Duodenal mucosa (tissue), 2 donors: Measurements from ENCODE around the gene ITFG2.
A peak's percentile ranks its signal among the peaks of the same experiment; 100 is the strongest.

ENCODE experiments used
- H3K27ac ChIP-seq: one replicate; pipeline ENCODE4 v1.7.0; 2013; ENCODE audit warnings: low read depth, low read length
- H3K27me3 ChIP-seq, 2 donors: one replicate each; pipeline ENCODE4 v1.7.0; 2013; ENCODE audit warnings: low read length in 2 of 2, control low read depth in 1 of 2; ENCODE audit not compliant: insufficient read depth in 2 of 2, control insufficient read depth in 1 of 2
- H3K36me3 ChIP-seq, 2 donors: one replicate each; pipeline ENCODE4 v1.7.0; 2013; ENCODE audit warnings: low read length in 2 of 2, control low read depth in 1 of 2; ENCODE audit not compliant: insufficient read depth in 2 of 2, control insufficient read depth in 1 of 2
- H3K4me1 ChIP-seq, 2 donors: one replicate each; pipeline ENCODE4 v1.7.0; 2013; ENCODE audit warnings: low read length in 2 of 2, control low read depth in 1 of 2; ENCODE audit not compliant: insufficient read depth in 2 of 2, control insufficient read depth in 1 of 2
- H3K4me3 ChIP-seq, 2 donors: one replicate each; pipeline ENCODE4 v1.7.0; 2013; ENCODE audit warnings: low read length in 2 of 2, low read depth in 1 of 2
- H3K9ac ChIP-seq, 2 donors: one replicate each; pipeline ENCODE4 v1.7.0; 2013; ENCODE audit warnings: low read length in 2 of 2, low read depth in 1 of 2
- H3K9me3 ChIP-seq, 2 donors: one replicate each; pipeline ENCODE4 v1.7.0; 2013; ENCODE audit warnings: low read length in 2 of 2, control low read depth in 1 of 2; ENCODE audit not compliant: control insufficient read depth in 1 of 2

The ITFG2 gene

DNA sequence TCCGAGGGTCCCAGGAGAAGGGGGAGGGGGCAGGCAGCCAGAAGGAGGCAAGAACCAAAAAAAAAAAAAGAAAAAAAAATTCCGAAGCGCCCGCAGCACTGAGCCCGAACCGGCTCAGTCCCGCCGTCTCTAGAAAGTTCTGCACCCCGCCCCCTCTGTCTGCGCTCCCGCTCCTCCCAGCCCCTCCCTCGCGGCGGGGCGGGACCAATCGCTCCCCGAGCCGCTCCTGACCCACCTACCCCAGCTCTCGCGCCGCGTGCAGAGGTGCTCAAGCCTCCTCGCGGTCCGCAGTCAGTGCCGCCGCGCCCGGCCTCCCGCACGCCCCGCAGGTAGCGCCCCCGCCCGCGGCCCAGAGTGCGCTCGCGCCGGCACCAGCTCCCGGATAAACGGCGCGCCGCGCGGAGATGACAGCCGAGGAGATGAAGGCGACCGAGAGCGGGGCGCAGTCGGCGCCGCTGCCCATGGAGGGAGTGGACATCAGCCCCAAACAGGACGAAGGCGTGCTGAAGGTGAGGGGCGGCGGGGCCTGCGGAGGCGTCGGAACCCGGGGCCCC is 17.7 kb upstream of the ITFG2 start, which contains the start of gene FKBP4:
TSS of gene FKBP4 (plus strand) at position 235 of the 554 bp plus-strand sequence. CDS start at position 405, 170 bp downstream.
- peaks cover 27 to 28% of the 10 kb centered on the region in 2 donors for H3K4me1 ChIP-seq
- H3K4me3 ChIP-seq, result peak within 1 kb of the TSS; percentile 78 to 83
- H3K27me3 ChIP-seq, result no peaks in the 10 kb centered on the region
- no peaks in the 10 kb centered on the region for H3K9me3 ChIP-seq
- H3K27ac ChIP-seq, result peak within 1 kb of the TSS; percentile 69
- peaks cover 22 to 26% of the 10 kb centered on the region in 2 donors for H3K36me3 ChIP-seq
- peak within 1 kb of the TSS; percentile 72 to 93 for H3K9ac ChIP-seq

DNA sequence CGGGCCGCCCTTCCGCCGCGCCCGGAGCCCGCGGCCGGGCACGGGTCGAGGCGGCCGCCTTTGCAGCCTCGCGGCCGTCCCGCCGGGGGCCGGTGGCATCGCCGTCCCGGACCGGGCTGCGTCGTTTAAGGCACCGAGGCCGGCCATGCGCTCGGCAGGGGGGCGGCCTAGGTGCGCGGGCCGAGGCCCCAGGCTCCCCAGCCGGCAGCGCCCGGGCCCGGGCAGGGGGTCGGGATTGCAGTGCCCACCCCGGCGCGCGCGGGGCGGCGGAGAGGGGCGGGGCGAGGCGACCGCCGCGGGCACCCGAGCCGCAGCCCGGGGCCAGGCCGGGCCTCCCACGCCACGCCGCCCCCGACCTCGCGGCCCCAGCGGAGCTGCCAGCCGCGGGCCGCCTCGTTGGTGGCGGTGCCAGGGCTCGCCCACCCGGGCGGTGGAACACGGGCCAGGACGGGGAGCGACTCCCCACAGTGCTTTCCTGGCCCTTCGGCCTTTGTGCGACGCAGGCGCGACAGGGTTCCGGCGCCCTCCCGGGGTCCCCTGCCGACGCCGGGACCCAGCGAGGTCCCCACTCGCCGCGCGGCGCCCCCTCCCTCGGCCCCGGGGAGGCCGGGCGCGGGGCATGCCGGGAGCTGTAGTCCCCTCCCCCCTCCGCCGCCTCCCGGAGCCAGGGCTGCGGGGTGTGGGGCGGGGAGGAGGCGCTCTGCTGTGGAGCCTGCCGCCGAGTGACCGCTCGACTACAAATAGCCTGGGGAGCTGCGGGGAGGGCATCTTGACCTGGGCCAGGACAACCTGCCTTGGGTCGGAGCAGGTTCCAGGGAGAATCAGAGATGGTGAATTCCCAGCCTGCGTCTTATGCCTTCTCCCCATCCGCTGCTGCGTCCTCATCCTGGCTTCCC is 16.9 kb upstream of the ITFG2 start:
- H3K9ac ChIP-seq, result peak overlapping the region; percentile 72 to 93
- peak overlapping the region; percentile 69 for H3K27ac ChIP-seq
- peaks cover 27 to 28% of the 10 kb centered on the region in 2 donors for H3K4me1 ChIP-seq
- peaks cover 29 to 33% of the 10 kb centered on the region in 2 donors for H3K36me3 ChIP-seq
- H3K4me3 ChIP-seq, result peak overlapping the region; percentile 78 to 83
- no peaks in the 10 kb centered on the region for H3K9me3 ChIP-seq
- H3K27me3 ChIP-seq, result no peaks in the 10 kb centered on the region

DNA sequence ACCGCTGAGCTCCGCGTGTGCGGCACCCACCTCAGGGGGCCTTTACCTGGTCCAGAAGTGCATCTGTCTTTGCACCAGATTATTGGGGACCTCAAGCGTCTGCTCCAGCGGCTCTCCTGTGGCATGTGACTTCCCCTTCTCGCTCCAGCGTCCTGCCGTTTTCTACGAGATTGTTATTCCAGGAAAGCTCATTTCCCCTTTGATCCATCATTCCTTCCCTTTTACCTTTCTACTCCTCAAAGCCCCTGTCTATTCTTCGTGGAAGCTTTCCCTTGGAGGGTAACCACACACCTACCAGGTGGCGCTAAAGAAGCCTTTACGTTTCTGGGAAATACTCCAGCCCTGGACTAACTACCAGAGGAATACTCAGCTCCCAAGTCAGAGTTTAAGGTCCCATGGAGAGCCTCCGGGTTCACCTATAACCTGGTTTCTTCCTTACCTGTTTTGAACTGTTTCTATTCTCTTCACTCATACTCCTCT is 16.2 kb upstream of the ITFG2 start:
- H3K4me3 ChIP-seq, result peak overlapping the region; percentile 78 to 83
- H3K9ac ChIP-seq, result peak overlapping the region; percentile 72 to 93
- H3K4me1 ChIP-seq, result peaks cover 27 to 28% of the 10 kb centered on the region in 2 donors
- no peaks in the 10 kb centered on the region for H3K27me3 ChIP-seq
- no peaks in the 10 kb centered on the region for H3K9me3 ChIP-seq
- no peak overlapping the region for H3K27ac ChIP-seq
- peaks cover 36 to 40% of the 10 kb centered on the region in 2 donors for H3K36me3 ChIP-seq

DNA sequence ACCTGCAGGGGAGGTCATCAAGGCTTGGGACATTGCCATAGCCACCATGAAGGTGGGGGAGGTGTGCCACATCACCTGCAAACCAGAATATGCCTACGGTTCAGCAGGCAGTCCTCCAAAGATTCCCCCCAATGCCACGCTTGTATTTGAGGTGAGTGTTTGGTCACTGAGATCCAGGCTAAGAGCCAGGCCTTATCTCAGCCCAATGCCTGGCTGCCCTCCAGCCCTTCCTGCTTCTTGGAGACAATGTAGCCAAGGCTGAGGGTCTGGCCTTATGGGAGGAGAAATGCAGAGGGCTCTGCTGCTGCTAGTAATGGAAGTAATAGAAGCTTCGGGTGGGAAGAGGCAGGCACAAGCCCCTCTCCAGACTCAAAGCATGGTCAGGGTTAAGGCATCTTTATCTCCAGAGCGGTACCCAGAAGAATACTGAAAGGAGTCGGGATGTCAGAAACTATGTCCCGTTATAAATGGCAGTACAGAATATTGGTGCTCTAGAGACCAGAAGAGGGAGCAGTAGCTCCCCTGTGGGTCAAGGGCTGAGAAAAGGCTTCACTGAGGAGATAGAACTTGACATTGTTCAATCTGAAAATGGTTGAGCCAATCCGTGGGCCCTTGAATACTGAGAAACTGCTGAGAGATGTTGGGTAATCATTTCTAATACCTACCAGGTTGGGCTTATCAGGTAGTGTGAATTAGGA is 14.6 kb upstream of the ITFG2 start:
- Histone ChIP-seq H3K27me3 (no peaks in the 10 kb centered on the region), H3K9ac (no peak overlapping the region), H3K4me3 (no peak overlapping the region), H3K36me3 (peaks cover 41 to 56% of the 10 kb centered on the region in 2 donors), H3K4me1 (peaks cover 23 to 27% of the 10 kb centered on the region in 2 donors), H3K27ac (no peak overlapping the region), H3K9me3 (no peaks in the 10 kb centered on the region)

DNA sequence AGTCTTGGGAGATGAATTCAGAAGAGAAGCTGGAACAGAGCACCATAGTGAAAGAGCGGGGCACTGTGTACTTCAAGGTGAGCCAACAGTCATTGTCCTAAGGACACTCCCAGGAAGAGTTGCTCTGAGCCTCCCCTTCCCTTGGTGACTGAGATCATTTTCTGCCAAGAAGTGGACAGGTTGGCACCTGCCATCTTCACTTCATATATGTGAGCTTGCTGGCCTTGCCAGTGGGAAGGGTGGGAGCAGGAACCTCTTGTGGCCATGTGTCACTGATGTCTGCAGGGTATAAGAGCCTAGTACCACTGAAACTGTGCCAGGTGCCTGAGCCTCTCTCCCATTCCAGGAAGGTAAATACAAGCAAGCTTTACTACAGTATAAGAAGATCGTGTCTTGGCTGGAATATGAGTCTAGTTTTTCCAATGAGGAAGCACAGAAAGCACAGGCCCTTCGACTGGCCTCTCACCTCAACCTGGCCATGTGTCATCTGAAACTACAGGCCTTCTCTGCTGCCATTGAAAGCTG is 12.4 kb upstream of the ITFG2 start:
- H3K36me3 ChIP-seq, result peaks cover 56 to 79% of the 10 kb centered on the region in 2 donors
- no peak overlapping the region for H3K4me3 ChIP-seq
- H3K9ac ChIP-seq, result no peak overlapping the region
- no peaks in the 10 kb centered on the region for H3K9me3 ChIP-seq
- H3K27ac ChIP-seq, result no peak overlapping the region
- peaks cover 16 to 22% of the 10 kb centered on the region in 2 donors for H3K4me1 ChIP-seq
- H3K27me3 ChIP-seq, result no peaks in the 10 kb centered on the region

DNA sequence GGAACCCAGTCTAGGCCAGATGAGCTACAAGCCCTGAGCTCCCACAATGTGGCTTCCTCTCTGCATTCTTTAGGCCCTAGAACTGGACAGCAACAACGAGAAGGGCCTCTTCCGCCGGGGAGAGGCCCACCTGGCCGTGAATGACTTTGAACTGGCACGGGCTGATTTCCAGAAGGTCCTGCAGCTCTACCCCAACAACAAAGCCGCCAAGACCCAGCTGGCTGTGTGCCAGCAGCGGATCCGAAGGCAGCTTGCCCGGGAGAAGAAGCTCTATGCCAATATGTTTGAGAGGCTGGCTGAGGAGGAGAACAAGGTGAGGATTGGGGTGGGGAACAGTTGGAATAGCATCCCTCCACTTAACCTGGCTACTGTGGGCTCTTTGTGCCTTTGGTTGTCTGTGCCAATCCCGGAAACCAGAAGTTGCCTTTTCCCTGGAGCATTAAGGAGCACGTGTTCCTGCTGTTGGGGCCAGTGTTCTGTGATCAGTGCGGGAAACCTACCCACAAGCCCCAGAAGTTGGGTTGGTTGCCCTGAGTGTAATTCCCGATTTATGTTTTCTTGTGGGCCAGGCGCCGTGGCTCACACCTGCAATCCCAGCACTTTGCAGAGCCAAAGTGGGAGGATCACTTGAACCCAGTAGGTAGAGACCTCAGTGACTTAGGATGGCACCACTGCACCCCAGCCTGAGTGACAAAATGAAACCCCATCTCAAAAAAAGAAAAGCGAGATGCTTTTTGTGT is 11.3 kb upstream of the ITFG2 start:
- Histone ChIP-seq H3K27ac (no peak overlapping the region), H3K4me1 (peaks cover 16 to 18% of the 10 kb centered on the region in 2 donors), H3K9me3 (no peaks in the 10 kb centered on the region), H3K27me3 (no peaks in the 10 kb centered on the region), H3K36me3 (peaks cover 56 to 88% of the 10 kb centered on the region in 2 donors), H3K9ac (no peak overlapping the region), H3K4me3 (no peak overlapping the region)

DNA sequence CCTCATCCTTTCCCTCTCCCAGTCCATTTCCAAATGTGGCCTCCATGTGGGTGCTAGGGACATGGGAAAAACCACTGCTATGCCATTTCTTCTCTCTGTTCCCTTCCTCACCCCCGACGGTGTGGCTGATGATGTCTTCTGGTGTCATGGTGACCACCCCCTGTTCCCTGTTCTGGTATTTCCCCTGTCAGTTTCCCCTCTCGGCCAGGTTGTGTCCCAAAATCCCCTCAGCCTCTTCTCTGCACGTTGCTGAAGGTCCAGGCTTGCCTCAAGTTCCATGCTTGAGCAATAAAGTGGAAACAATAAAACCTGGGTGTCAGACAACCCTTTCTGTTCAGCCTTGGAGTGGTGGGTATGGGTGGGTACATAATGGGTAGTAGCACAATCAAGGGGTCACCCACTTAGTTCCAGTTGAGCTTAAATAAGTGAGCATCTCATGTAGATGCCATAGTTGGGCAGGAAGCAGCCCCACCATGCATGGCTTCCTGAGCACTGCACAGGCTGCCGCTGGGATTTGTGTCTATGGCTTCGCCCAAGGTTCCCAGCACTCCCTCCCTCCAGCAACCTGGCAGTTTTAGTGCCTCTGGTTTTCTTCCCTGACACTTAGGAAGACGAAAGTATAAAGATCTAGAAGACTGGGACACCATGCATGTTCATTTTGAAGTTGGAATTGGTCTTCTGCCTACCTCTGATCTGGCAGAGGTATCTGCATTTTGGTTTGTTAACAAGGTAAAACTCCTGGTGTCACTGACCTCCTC is 8.7 kb upstream of the ITFG2 start:
- peaks cover 43 to 72% of the 10 kb centered on the region in 2 donors for H3K36me3 ChIP-seq
- H3K27ac ChIP-seq, result no peak overlapping the region

DNA sequence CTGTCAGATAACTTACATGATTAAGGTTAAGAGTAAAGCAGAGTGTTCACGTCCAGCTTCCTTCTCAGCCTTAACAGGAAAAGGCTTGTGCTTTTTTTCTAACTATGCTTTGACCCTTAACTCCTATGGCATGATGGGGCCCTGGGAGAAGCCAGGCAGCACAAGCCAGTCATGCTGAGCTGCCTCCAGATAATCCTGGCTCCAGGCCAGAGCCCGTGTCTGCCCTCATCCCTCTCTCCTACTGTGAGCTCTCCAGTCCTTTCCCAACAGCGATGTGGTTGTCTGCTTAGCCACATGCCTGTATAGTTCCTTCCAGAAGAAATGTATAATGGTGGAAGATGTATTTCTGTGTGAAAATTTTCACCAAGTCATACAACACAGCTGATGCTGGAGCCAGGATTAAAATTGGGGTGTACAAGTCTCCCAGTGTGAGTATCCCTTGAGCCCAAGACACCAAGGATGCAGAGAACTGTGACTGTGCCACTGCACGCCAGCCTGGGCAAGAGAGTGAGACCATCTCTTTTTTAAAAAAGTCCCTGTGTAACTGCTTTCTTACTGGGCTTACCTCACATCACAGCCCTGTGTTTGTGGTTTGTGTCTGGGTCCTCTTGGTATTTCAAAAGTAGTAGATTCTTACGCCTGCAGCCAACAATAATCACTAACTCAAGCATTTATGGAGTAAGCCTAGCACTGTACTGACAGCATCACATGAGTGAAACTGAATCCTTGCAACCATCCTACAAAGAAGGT is 7.9 kb upstream of the ITFG2 start:
- no peaks in the 10 kb centered on the region for H3K4me1 ChIP-seq
- no peak overlapping the region for H3K9ac ChIP-seq
- H3K27me3 ChIP-seq, result no peaks in the 10 kb centered on the region
- no peaks in the 10 kb centered on the region for H3K9me3 ChIP-seq
- no peak overlapping the region for H3K4me3 ChIP-seq
- no peak overlapping the region for H3K27ac ChIP-seq
- peaks cover 36 to 64% of the 10 kb centered on the region in 2 donors for H3K36me3 ChIP-seq

More for the DNA sequence above, 8.7 kb upstream of the ITFG2 start:
- H3K4me1 ChIP-seq, result no peaks in the 10 kb centered on the region
- H3K4me3 ChIP-seq, result no peak overlapping the region
- no peaks in the 10 kb centered on the region for H3K9me3 ChIP-seq
- no peaks in the 10 kb centered on the region for H3K27me3 ChIP-seq
- H3K9ac ChIP-seq, result no peak overlapping the region
